OCI-LY7 (cell line): ENCODE data around the gene ZNF598.

Experiments used
- EZH2phosphoT487 ChIP-seq: fragments of 200-600 bp; sonication (generic); IDR thresholded peaks from 2 replicates; pipeline ENCODE4 v1.6.1; 2018; ENCODE audit warnings: low read depth, borderline replicate concordance, mild to moderate bottlenecking, mixed run types, antibody characterized with exemption, low read length, moderate library complexity, mixed read lengths
- TF ChIP-seq, protein P1 (sequence below): fragments of 200-600 bp; sonication (generic); conservative IDR thresholded peaks from 2 replicates; pipeline ENCODE4 v1.5.1; 2014; ENCODE audit warnings: mild to moderate bottlenecking, antibody characterized with exemption, low read length, moderate library complexity, mixed read lengths

DNA sequence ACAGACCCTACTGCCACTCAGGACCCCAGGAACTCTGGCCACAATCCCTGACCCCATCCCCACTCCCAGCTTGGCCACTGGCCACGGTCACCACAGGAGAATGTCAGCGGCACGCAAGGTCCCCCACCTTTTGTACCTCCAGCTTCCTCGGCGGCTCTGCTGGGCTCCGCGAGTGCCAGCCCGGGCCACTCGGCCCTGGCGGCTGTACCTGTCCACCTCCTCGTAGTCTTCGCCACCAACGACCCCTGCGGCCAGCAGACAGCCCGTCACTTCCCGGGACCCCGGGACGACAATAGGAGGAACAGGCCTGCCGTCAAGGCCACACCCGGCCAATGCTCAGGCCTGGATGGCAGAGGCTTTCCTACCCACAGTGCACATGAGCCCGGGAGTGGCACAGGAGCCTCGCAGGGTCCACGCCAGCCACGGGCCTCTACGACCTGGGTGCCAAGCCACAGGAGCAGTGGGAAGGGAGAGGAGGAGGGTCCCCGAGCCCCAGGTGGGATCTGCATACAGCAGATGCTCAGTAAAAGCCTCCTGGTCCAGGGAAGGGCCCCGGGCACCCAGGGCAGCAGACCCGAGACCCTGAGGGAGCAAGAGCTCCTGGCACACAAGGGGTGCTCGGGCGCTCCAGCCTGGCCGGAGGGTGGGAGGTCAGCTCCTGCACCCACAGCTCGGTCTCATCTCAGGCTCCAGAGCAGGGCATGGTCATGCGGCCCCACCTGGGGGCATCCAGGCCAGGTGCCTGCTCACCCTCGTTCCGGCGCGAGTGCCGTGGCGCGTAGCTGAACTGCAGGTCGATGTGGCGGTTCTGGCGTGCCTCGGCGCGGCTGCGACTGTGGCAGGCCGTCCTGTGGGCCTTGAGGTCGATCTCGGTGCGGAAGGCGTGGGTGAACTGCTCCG, 7.9 kb downstream of the ZNF598 start:
- TF ChIP-seq, protein P1, sequence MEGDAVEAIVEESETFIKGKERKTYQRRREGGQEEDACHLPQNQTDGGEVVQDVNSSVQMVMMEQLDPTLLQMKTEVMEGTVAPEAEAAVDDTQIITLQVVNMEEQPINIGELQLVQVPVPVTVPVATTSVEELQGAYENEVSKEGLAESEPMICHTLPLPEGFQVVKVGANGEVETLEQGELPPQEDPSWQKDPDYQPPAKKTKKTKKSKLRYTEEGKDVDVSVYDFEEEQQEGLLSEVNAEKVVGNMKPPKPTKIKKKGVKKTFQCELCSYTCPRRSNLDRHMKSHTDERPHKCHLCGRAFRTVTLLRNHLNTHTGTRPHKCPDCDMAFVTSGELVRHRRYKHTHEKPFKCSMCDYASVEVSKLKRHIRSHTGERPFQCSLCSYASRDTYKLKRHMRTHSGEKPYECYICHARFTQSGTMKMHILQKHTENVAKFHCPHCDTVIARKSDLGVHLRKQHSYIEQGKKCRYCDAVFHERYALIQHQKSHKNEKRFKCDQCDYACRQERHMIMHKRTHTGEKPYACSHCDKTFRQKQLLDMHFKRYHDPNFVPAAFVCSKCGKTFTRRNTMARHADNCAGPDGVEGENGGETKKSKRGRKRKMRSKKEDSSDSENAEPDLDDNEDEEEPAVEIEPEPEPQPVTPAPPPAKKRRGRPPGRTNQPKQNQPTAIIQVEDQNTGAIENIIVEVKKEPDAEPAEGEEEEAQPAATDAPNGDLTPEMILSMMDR: no peak
- no peak for TF ChIP-seq EZH2phosphoT487
